SU-DHL-6 (cell line): ENCODE results near the gene ANO2.

Experiments used
- H2AFZ ChIP-seq: fragments of 200-600 bp; sonication (generic); 2 replicates; pipeline ENCODE4 v1.6.1; 2014; ENCODE audit warnings: low read depth, mild to moderate bottlenecking, moderate library complexity, mixed read lengths, antibody characterized with exemption, low read length; ENCODE audit not compliant: severe bottlenecking
- H3F3A ChIP-seq: fragments of 200-600 bp; shearing (Covaris generic); 2 replicates; pipeline ENCODE4 v1.6.0; 2016; ENCODE audit warnings: antibody characterized with exemption, mild to moderate bottlenecking; ENCODE audit not compliant: insufficient read depth
- H3K27ac ChIP-seq: fragments of 200-600 bp; sonication (generic); 2 replicates; pipeline ENCODE4 v1.5.1; 2016; ENCODE audit warnings: low read depth, mild to moderate bottlenecking, low read length, moderate library complexity, mixed read lengths
- H3K27me3 ChIP-seq: fragments of 200-600 bp; sonication (generic), shearing (Covaris generic); 2 replicates; pipeline ENCODE4 v1.6.0; 2014; ENCODE audit warnings: mild to moderate bottlenecking, low read length
- H3K36me3 ChIP-seq: fragments of 200-600 bp; sonication (generic); 2 replicates; pipeline ENCODE4 v1.6.1; 2014; ENCODE audit warnings: mild to moderate bottlenecking, low read length, mixed read lengths
- H3K4me2 ChIP-seq: fragments of 300-600, 200-600 bp; shearing (Covaris generic), sonication (generic); 2 replicates; pipeline ENCODE4 v1.6.0; 2014; ENCODE audit warnings: low read length, low read depth, mild to moderate bottlenecking; ENCODE audit not compliant: poor library complexity, severe bottlenecking
- H3K4me3 ChIP-seq: fragments of 200-600 bp; sonication (generic); 2 replicates; pipeline ENCODE4 v1.5.1; 2014; ENCODE audit warnings: antibody characterized with exemption, low read length, mild to moderate bottlenecking, mixed read lengths; ENCODE audit not compliant: insufficient read depth, poor library complexity, severe bottlenecking
- H3K79me2 ChIP-seq: fragments of 200-600 bp; sonication (generic); 2 replicates; pipeline ENCODE4 v1.6.1; 2014; ENCODE audit warnings: mild to moderate bottlenecking, low read length, moderate library complexity; ENCODE audit not compliant: insufficient read depth
- H3K9ac ChIP-seq: fragments of 200-600 bp; sonication (generic); 2 replicates; pipeline ENCODE4 v1.7.0; 2014; ENCODE audit warnings: mild to moderate bottlenecking, low read length
- H3K9me2 ChIP-seq: fragments of 200-600 bp; sonication (generic); replicated peaks from 2 replicates; pipeline ENCODE4 v1.6.1; 2014; ENCODE audit warnings: low read length; ENCODE audit not compliant: insufficient read depth
- H3K9me3 ChIP-seq: fragments of 200-600 bp; sonication (generic); 2 replicates; pipeline ENCODE4 v1.6.1; 2014; ENCODE audit warnings: low read length, mixed read lengths; ENCODE audit not compliant: insufficient read depth
- H4K20me1 ChIP-seq: fragments of 200-600 bp; sonication (generic); 2 replicates; pipeline ENCODE4 v1.6.1; 2014; ENCODE audit warnings: low read depth, mild to moderate bottlenecking, antibody characterized with exemption, low read length, moderate library complexity, mixed read lengths
- CTCF ChIP-seq: fragments of 200-600 bp; sonication (generic); IDR thresholded peaks from one replicate; pipeline ENCODE4 v1.5.1; 2017; ENCODE audit warnings: antibody characterized with exemption, mild to moderate bottlenecking, low read length, moderate library complexity; ENCODE audit not compliant: insufficient read depth, poor library complexity, severe bottlenecking
- EZH2phosphoT487 ChIP-seq: fragments of 200-600 bp; sonication (generic), shearing (Covaris generic); conservative IDR thresholded peaks from 2 replicates; pipeline ENCODE4 v1.6.1; 2018; ENCODE audit warnings: mild to moderate bottlenecking, antibody characterized with exemption, low read length, moderate library complexity, mixed read lengths

ANO2 gene

DNA sequence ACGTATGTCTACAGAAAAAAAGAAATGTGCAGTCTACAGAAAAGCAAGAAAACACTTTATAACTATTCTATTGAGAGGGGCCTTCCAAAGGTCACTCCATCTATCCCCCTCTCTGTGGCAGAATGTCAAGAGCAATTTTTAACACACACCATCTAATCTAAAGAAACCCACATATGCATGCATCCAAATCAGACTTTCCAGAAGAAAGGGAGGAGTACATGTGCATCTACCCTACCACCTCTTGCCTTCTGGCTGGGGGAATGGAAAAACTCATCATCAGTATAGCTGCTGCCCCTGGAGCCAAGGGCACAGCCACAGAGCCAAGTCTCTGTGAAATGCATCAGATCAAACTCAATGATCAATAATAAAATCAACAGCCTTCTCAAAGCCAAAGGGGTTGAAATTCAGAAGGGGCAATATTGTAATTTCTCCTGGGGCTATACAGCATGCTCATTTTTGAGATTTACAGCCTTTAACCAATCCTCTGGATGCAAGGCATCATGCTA lies 63.9 kb downstream of the ANO2 start:
- Histone ChIP-seq H3F3A (no peaks in the 10 kb centered on the region), H3K9ac (no peak overlapping the region), H3K36me3 (no peaks in the 10 kb centered on the region), H3K4me2 (no peak overlapping the region), H3K27ac (no peak overlapping the region), H3K4me3 (no peak overlapping the region), H3K27me3 (no peaks in the 10 kb centered on the region), H3K9me3 (no peaks in the 10 kb centered on the region), H3K79me2 (no peaks in the 10 kb centered on the region), H4K20me1 (no peaks in the 10 kb centered on the region), H3K9me2 (no peaks in the 10 kb centered on the region), H2AFZ (no peak overlapping the region)
- TF ChIP-seq CTCF, result no peak
- no peak for TF ChIP-seq EZH2phosphoT487

DNA sequence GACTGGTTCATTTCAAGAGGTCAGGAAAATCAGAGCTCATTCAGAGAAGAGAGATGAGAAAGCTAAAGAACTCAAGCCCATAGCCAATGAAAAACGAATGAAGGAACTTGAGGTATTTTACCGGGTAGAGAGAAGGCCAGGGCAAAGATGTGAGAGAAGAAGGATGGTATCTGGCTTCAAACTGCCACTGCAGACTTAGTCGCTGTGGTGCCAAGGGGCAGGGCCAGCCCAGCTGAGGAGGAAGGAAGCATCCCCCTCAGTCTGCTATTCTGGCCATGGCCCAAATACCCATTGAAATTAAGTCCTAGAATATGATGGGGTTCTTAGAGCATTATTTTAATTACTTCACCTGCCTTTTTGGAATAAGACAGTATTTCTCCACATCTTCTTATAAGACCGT lies 69.2 kb downstream of the ANO2 start:
- Histone ChIP-seq H3K9ac (no peak overlapping the region), H3K4me3 (no peak overlapping the region), H3K9me2 (no peaks in the 10 kb centered on the region), H2AFZ (no peak overlapping the region), H3F3A (no peaks in the 10 kb centered on the region), H3K4me2 (no peak overlapping the region), H4K20me1 (no peaks in the 10 kb centered on the region), H3K79me2 (no peaks in the 10 kb centered on the region), H3K27ac (no peak overlapping the region), H3K9me3 (no peaks in the 10 kb centered on the region), H3K27me3 (no peaks in the 10 kb centered on the region), H3K36me3 (no peaks in the 10 kb centered on the region)
- no peak for TF ChIP-seq EZH2phosphoT487
- no peak for TF ChIP-seq CTCF

DNA sequence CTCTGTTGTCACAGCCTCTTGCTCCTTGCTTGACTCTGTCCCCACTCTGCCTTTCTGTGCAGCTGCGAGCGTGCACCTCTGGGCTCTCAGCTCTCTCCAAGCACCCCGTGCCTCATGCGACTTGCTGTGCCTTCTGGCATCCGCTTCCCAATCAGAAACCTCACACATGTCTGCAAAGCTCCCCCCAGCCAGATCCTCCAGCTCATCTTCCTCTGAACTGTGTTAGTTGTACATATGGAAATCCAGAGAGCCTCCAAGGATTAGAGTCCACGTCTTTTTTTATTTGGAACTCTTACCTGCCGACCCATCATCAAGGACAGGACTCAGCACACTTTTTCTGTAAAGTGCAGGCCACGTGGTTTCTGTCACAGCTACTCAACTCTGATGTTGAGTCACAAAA lies 70.5 kb downstream of the ANO2 start:
- no peak overlapping the region for H2AFZ ChIP-seq
- no peak for TF ChIP-seq EZH2phosphoT487
- no peak for TF ChIP-seq CTCF

More for the DNA sequence above, 70.5 kb downstream of the ANO2 start:
- no peaks in the 10 kb centered on the region for H3K79me2 ChIP-seq
- H4K20me1 ChIP-seq, result no peaks in the 10 kb centered on the region
- no peaks in the 10 kb centered on the region for H3K27me3 ChIP-seq
- H3K9me2 ChIP-seq, result no peaks in the 10 kb centered on the region
- H3F3A ChIP-seq, result no peaks in the 10 kb centered on the region
- no peak overlapping the region for H3K4me2 ChIP-seq
- no peaks in the 10 kb centered on the region for H3K9me3 ChIP-seq
- H3K36me3 ChIP-seq, result no peaks in the 10 kb centered on the region
- H3K9ac ChIP-seq, result no peak overlapping the region
- no peak overlapping the region for H3K4me3 ChIP-seq
- H3K27ac ChIP-seq, result no peak overlapping the region
